LNCaP clone FGC (cell line): ENCODE results near the gene PTPRC.
A peak's percentile ranks its signal among the peaks of the same experiment; 100 is the strongest.

Experiments
- DNase-seq: peaks from one replicate; pipeline ENCODE4 v3.0.0-alpha.2; 2011; ENCODE audit warnings: low read depth
- H3K4me3 ChIP-seq: 2 replicates; pipeline ENCODE4 v1.5.1; 2011; ENCODE audit warnings: mild to moderate bottlenecking, low read depth, low read length, control low read depth
- TF ChIP-seq, protein P1 (sequence below): IDR thresholded peaks from 2 replicates; pipeline ENCODE4 v1.5.1; 2012; ENCODE audit warnings: mild to moderate bottlenecking; ENCODE audit not compliant: control insufficient read depth, insufficient read depth; ENCODE audit errors: extremely low read depth

PTPRC gene

GRCh38 chr1:198749279-198749678 lies 110.4 kb downstream of the PTPRC start:
- TF ChIP-seq, protein P1, sequence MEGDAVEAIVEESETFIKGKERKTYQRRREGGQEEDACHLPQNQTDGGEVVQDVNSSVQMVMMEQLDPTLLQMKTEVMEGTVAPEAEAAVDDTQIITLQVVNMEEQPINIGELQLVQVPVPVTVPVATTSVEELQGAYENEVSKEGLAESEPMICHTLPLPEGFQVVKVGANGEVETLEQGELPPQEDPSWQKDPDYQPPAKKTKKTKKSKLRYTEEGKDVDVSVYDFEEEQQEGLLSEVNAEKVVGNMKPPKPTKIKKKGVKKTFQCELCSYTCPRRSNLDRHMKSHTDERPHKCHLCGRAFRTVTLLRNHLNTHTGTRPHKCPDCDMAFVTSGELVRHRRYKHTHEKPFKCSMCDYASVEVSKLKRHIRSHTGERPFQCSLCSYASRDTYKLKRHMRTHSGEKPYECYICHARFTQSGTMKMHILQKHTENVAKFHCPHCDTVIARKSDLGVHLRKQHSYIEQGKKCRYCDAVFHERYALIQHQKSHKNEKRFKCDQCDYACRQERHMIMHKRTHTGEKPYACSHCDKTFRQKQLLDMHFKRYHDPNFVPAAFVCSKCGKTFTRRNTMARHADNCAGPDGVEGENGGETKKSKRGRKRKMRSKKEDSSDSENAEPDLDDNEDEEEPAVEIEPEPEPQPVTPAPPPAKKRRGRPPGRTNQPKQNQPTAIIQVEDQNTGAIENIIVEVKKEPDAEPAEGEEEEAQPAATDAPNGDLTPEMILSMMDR = no peak

GRCh38 chr1:198750081-198750480 lies 111.2 kb downstream of the PTPRC start:
- no peak overlapping the region for H3K4me3 ChIP-seq
- TF ChIP-seq, protein P1 = no peak
- no peak for DNase-seq

More at GRCh38 chr1:198749279-198749678, 110.4 kb downstream of the PTPRC start:
- no peak overlapping the region for H3K4me3 ChIP-seq
- DNase-seq = no peak

GRCh38 chr1:198751741-198752140 lies 112.9 kb downstream of the PTPRC start:
- TF ChIP-seq, protein P1 = no peak
- no peak for DNase-seq
- no peak overlapping the region for H3K4me3 ChIP-seq

GRCh38 chr1:198754670-198755069 lies 115.8 kb downstream of the PTPRC start:
- no peak overlapping the region for H3K4me3 ChIP-seq
- DNase-seq = no peak
- TF ChIP-seq, protein P1 = no peak

DNA sequence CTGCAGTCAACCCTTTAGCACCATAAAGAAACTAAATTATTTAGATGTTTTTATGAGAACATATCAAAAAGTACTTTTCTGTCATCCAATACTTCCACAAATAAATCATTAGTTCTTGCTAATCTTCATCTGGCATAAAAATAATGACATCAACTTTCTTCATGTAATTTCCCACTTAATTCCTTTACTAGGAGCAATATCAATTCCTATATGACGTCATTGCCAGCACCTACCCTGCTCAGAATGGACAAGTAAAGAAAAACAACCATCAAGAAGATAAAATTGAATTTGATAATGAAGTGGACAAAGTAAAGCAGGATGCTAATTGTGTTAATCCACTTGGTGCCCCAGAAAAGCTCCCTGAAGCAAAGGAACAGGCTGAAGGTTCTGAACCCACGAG lies 116.9 kb downstream of the PTPRC start:
- TF ChIP-seq, protein P1 = no peak
- no peak for DNase-seq
- H3K4me3 ChIP-seq = no peak overlapping the region

DNA sequence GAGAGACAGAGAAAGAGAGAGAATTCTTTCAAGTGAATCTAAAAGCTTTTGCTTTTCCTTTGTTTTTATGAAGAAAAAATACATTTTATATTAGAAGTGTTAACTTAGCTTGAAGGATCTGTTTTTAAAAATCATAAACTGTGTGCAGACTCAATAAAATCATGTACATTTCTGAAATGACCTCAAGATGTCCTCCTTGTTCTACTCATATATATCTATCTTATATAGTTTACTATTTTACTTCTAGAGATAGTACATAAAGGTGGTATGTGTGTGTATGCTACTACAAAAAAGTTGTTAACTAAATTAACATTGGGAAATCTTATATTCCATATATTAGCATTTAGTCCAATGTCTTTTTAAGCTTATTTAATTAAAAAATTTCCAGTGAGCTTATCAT lies 117.6 kb downstream of the PTPRC start:
- no peak overlapping the region for H3K4me3 ChIP-seq
- no peak for DNase-seq
- TF ChIP-seq, protein P1 = peak; percentile 48

DNA sequence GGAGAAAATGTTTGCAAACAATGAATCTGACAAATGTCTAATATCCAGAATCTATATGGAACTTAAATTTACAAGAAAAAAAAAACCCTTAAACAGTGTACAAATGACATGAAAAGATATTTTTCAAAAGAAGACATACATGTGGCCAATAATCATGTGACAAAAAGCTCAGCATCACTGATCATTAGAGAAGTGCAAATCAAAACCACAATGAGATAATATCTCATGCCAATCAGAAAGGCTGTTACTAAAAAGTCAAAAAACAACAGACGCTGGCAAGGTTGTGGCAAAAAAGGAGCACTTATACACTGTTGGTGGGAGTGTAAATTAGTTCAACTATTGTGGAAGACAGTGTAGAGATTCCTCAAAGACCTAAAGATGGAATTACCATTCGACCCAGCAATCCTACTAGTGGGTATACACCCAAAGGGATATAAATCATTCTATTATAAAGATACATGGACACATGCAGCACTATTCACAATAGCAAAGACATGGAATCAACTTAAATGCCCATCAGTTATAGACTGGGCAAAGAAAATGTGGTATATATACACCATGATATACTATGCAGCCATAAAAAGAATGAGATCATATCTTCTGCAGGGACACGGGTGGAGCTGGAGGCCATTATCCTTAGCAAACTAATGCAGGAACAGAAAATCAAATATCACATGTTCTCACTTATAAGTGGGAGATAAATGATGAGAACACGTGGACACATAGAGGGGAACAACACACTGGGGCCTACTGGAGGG lies 123.2 kb downstream of the PTPRC start:
- TF ChIP-seq, protein P1 = no peak
- no peak for DNase-seq

More for the DNA sequence above, 123.2 kb downstream of the PTPRC start:
- no peak overlapping the region for H3K4me3 ChIP-seq
